Measurements from ENCODE around the gene DSCAM. TPM values are rescaled to one million over a fixed set of nuclear protein-coding genes. Genes with fewer than 3 reads are reported as not detected.

DSCAM gene
- total RNA-seq, 1 experiment from 2014 or later: not detected

DNA sequence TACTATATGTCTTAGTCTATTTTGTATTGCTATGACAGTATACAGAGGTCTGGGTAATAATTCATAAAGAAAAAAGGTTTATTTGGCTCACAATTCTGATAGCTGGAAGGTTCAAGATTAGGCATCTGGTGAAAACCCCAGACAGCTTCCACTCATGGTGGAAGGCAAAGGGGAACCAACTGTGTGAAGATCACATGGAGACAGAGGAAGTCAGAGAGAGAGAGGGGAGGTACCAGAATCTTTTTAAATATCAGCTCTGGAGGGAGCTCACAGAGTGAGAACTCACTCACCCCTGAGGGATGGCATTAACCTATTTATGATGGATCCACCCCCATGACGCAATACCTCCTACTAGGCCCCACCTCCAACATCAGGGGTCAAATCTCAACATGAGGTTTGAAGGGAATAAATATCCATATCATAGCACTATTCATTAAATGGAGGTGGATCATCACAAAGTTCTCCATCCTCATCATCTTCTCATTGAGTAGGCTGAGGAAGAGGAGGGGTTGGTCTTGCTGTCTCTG, 290.5 kb downstream of the DSCAM start:
- Histone ChIP-seq H3K9me2 (ENCODE audit: insufficient read depth) (no peaks in the 10 kb centered on the region), H3K4me3 (replicated peaks in 1 of 2; ENCODE audit: low read depth in 1 of 2, low read length in 2 of 2) (no peak overlapping the region), H2AFZ (ENCODE audit: low read depth, low read length, poor library complexity, severe bottlenecking) (no peak overlapping the region), H3K9me3 (ENCODE audit: control insufficient read depth in 1 of 2, insufficient read depth in 1 of 2, low read depth in 1 of 2, low read length in 2 of 2) (peaks cover 0 to 26% of the 10 kb centered on the region in 2 experiments; a peak in 2 of 4 replicates), H3K4me1 (ENCODE audit: control insufficient read depth in 1 of 2, insufficient read depth in 2 of 2, low read length in 2 of 2) (no peaks in the 10 kb centered on the region), H4K20me1 (ENCODE audit: insufficient read depth) (no peaks in the 10 kb centered on the region), H3K9ac (ENCODE audit: low read length) (no peak overlapping the region), H3K27me3 (ENCODE audit: insufficient read depth, low read length) (no peaks in the 10 kb centered on the region), H3K27ac (ENCODE audit: low read depth, low read length) (no peak overlapping the region), H3K36me3 (ENCODE audit: control insufficient read depth in 1 of 2, insufficient read depth in 2 of 2, low read length in 2 of 2) (no peaks in the 10 kb centered on the region), H3K4me2 (ENCODE audit: low read length) (no peak overlapping the region), H3K79me2 (ENCODE audit: insufficient read depth, low read length) (no peaks in the 10 kb centered on the region)
- intact Hi-C loops (cut with micrococcal nuclease): no loop called here
- ChIA-PET CTCF (no interaction called here), POLR2A (no interaction called here), RAD21 (ENCODE audit: low non-redundant PET in 1 of 2, low total read pairs in 2 of 2, uncharacterized antibody in 2 of 2, unreplicated experiment in 2 of 2) (no interaction called here)
- DNase-seq (ENCODE audit: low read depth, low spot score): no peak
- no TSS peak for BruUV-seq (replicated peaks)
- ATAC-seq: no peak
- TF ChIP-seq SIN3A (IDR thresholded peaks at IDR 0.05; ENCODE audit: low read depth) (no peak), YY1 (IDR thresholded peaks at IDR 0.05; ENCODE audit: extremely low read depth, insufficient replicate concordance, low read depth, low read length) (no peak), ELF1 (IDR thresholded peaks at IDR 0.05; ENCODE audit: borderline replicate concordance, low read depth) (no peak), SRF (IDR thresholded peaks at IDR 0.05; ENCODE audit: low read depth) (no peak), CEBPB (IDR thresholded peaks at IDR 0.05; ENCODE audit: low read depth) (no peak), EZH2 (IDR thresholded peaks at IDR 0.05) (no peak), SP1 (IDR thresholded peaks at IDR 0.05; ENCODE audit: low read depth) (no peak), POLR2A (IDR thresholded peaks at IDR 0.05; ENCODE audit: borderline replicate concordance, extremely low read depth, insufficient read depth, insufficient read length) (no peak), ZFX (IDR thresholded peaks at IDR 0.05) (no peak), TCF7L2 (IDR thresholded peaks at IDR 0.05; ENCODE audit: borderline replicate concordance, extremely low read depth, insufficient read depth, insufficient read length) (no peak), POLR2AphosphoS5 (IDR thresholded peaks at IDR 0.05; ENCODE audit: low read depth, low read length) (no peak), ZNF274 (IDR thresholded peaks at IDR 0.05; ENCODE audit: low read depth, low read length) (no peak), JUND (IDR thresholded peaks at IDR 0.05) (no peak), EZH2phosphoT487 (IDR thresholded peaks at IDR 0.05; ENCODE audit: borderline replicate concordance) (no peak), FOSL1 (IDR thresholded peaks at IDR 0.05; ENCODE audit: low read depth) (no peak), EGR1 (IDR thresholded peaks at IDR 0.05; ENCODE audit: low read depth) (no peak)
- TF ChIP-seq, protein P1, sequence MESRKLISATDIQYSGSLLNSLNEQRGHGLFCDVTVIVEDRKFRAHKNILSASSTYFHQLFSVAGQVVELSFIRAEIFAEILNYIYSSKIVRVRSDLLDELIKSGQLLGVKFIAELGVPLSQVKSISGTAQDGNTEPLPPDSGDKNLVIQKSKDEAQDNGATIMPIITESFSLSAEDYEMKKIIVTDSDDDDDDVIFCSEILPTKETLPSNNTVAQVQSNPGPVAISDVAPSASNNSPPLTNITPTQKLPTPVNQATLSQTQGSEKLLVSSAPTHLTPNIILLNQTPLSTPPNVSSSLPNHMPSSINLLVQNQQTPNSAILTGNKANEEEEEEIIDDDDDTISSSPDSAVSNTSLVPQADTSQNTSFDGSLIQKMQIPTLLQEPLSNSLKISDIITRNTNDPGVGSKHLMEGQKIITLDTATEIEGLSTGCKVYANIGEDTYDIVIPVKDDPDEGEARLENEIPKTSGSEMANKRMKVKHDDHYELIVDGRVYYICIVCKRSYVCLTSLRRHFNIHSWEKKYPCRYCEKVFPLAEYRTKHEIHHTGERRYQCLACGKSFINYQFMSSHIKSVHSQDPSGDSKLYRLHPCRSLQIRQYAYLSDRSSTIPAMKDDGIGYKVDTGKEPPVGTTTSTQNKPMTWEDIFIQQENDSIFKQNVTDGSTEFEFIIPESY (IDR thresholded peaks at IDR 0.05; ENCODE audit: extremely low read depth, insufficient replicate concordance, low read length): no peak
- TF ChIP-seq, protein P2, sequence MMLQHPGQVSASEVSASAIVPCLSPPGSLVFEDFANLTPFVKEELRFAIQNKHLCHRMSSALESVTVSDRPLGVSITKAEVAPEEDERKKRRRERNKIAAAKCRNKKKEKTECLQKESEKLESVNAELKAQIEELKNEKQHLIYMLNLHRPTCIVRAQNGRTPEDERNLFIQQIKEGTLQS (IDR thresholded peaks at IDR 0.05): no peak
- TF ChIP-seq, protein P3, sequence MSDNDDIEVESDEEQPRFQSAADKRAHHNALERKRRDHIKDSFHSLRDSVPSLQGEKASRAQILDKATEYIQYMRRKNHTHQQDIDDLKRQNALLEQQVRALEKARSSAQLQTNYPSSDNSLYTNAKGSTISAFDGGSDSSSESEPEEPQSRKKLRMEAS (IDR thresholded peaks at IDR 0.05): no peak

Data from HCT116 (cell line).